D341Med (cell line): ENCODE measurements around the gene CYP24A1.

Experiments used
- DNase-seq: peaks from one replicate; pipeline ENCODE4 v3.0.0; 2012; ENCODE audit warnings: low spot score

CYP24A1 gene

GRCh38 chr20:54172856-54173652 lies 732 bp downstream of the CYP24A1 start:
- DNase-seq: peak; percentile 54

GRCh38 chr20:54172532-54172855 lies 1.3 kb downstream of the CYP24A1 start:
- peak; percentile 55 for DNase-seq

GRCh38 chr20:54170963-54171362 lies 2.8 kb downstream of the CYP24A1 start:
- no peak for DNase-seq

- DNase-seq: no peak
Measured at GRCh38 chr20:54170026-54170471, 3.7 kb downstream of the CYP24A1 start.

GRCh38 chr20:54168961-54169862 lies 4.6 kb downstream of the CYP24A1 start:
- no peak for DNase-seq

GRCh38 chr20:54167909-54168872 lies 5.6 kb downstream of the CYP24A1 start:
- DNase-seq: no peak

GRCh38 chr20:54166987-54167662 lies 6.7 kb downstream of the CYP24A1 start:
- DNase-seq: no peak

- no peak for DNase-seq
Measured at GRCh38 chr20:54165803-54166202, 8.0 kb downstream of the CYP24A1 start.

GRCh38 chr20:54165014-54165413 lies 8.8 kb downstream of the CYP24A1 start:
- DNase-seq: no peak

- no peak for DNase-seq
Measured at GRCh38 chr20:54163402-54163801, 10.4 kb downstream of the CYP24A1 start.

GRCh38 chr20:54162378-54163009 lies 11.3 kb downstream of the CYP24A1 start:
- no peak for DNase-seq

GRCh38 chr20:54161821-54162149 lies 12.0 kb downstream of the CYP24A1 start:
- no peak for DNase-seq

- DNase-seq: no peak
Measured at GRCh38 chr20:54161008-54161820, 12.6 kb downstream of the CYP24A1 start.

- no peak for DNase-seq
Measured at GRCh38 chr20:54160065-54161007, 13.4 kb downstream of the CYP24A1 start.

GRCh38 chr20:54158856-54159418 lies 14.8 kb downstream of the CYP24A1 start:
- no peak for DNase-seq

- no peak for DNase-seq
Measured at GRCh38 chr20:54158226-54158625, 15.6 kb downstream of the CYP24A1 start.

- no peak for DNase-seq
Measured at GRCh38 chr20:54156981-54157835, 16.6 kb downstream of the CYP24A1 start.

- DNase-seq: no peak
Measured at GRCh38 chr20:54156522-54156921, 17.3 kb downstream of the CYP24A1 start.
